ENCODE measurements around the gene GPSM1. TPM values are rescaled to one million over a fixed set of nuclear protein-coding genes. Genes with fewer than 3 reads are reported as not detected.

GPSM1 gene
- total RNA-seq, 3 donors from 2014 or later: 2.4 to 15.0 (median 4.2) TPM

- Histone ChIP-seq H3K36me3 (ENCODE audit: low read depth) (no peaks in the 10 kb centered on the region), H3K4me3 (no peak overlapping the region), H3K9me3 (no peaks in the 10 kb centered on the region), H3K4me1 (ENCODE audit: low read depth) (peaks cover under 1% of the 10 kb centered on the region)
- intact Hi-C loops (cut with DNase I, micrococcal nuclease): no loop called here
- no peak for ATAC-seq
- TF ChIP-seq, protein P1, sequence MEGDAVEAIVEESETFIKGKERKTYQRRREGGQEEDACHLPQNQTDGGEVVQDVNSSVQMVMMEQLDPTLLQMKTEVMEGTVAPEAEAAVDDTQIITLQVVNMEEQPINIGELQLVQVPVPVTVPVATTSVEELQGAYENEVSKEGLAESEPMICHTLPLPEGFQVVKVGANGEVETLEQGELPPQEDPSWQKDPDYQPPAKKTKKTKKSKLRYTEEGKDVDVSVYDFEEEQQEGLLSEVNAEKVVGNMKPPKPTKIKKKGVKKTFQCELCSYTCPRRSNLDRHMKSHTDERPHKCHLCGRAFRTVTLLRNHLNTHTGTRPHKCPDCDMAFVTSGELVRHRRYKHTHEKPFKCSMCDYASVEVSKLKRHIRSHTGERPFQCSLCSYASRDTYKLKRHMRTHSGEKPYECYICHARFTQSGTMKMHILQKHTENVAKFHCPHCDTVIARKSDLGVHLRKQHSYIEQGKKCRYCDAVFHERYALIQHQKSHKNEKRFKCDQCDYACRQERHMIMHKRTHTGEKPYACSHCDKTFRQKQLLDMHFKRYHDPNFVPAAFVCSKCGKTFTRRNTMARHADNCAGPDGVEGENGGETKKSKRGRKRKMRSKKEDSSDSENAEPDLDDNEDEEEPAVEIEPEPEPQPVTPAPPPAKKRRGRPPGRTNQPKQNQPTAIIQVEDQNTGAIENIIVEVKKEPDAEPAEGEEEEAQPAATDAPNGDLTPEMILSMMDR (IDR thresholded peaks at IDR 0.05): no peak
- DNase-seq: no peak
Measured at GRCh38 chr9:136336881-136337280, 9.5 kb downstream of the GPSM1 start.

- Histone ChIP-seq H3K4me1 (ENCODE audit: low read depth) (peaks cover 7% of the 10 kb centered on the region), H3K36me3 (ENCODE audit: low read depth) (no peaks in the 10 kb centered on the region), H3K9me3 (no peaks in the 10 kb centered on the region), H3K4me3 (no peak overlapping the region)
- no peak for ATAC-seq
- intact Hi-C loops (cut with DNase I, micrococcal nuclease): no loop called here
- no peak for DNase-seq
- TF ChIP-seq, protein P1 (IDR thresholded peaks at IDR 0.05): no peak
Measured at GRCh38 chr9:136337416-136338395, 10.4 kb downstream of the GPSM1 start.

- H3K4me3 ChIP-seq: no peak overlapping the region
- ATAC-seq: no peak
- peaks cover 11% of the 10 kb centered on the region for H3K4me1 ChIP-seq (ENCODE audit: low read depth)
- intact Hi-C loops (cut with DNase I, micrococcal nuclease): no loop called here
- TF ChIP-seq, protein P1 (IDR thresholded peaks at IDR 0.05): no peak
- no peaks in the 10 kb centered on the region for H3K9me3 ChIP-seq
- DNase-seq: no peak
- H3K36me3 ChIP-seq (ENCODE audit: low read depth): no peaks in the 10 kb centered on the region
Measured at GRCh38 chr9:136338511-136338910, 11.2 kb downstream of the GPSM1 start.

DNA sequence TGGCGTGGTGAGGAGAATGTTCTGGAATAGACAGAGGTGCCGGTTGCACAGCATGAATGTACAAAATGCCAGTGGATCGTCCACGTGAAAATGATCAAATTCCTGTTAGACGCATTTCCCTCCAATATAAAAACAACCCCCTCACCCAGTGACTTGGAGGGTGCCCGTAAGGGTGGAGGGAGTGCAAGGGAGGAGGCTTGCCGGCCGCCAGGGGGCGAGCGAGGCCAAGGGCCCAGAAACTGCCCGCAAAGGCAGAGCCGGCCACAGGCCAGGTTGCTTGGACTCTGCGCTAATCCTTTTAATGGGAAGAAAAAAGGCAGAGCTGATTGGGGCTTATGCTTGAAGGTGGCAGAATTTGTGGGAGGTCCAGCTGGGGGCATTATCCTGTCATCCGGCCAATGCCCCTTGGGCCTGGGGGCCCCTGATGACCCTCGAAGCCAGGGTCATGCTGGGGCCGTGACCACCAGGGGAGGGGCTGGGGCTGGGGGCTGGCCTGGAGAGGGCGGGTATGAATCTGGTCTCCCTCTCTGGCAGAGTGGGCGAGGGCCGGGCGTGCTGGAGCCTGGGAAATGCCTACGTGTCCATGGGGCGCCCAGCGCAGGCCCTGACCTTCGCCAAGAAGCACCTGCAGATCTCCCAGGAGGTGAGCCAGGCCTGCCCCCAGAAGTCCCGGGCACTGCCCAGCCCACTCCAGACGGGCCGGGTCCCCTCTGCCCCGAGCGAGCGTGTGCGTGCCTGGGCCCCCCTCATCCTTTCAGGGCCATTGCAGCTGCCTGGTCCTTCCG, 12.0 kb downstream of the GPSM1 start:
- intact Hi-C loops (cut with DNase I, micrococcal nuclease): no loop called here
- no peak overlapping the region for H3K4me3 ChIP-seq
- no peaks in the 10 kb centered on the region for H3K9me3 ChIP-seq
- H3K4me1 ChIP-seq (ENCODE audit: low read depth): peaks cover 11% of the 10 kb centered on the region
- ATAC-seq (peak; percentile 79), DNase-seq (peak in 2 of 3 donors; percentile 85 to 86)
- TF ChIP-seq, protein P1 (IDR thresholded peaks at IDR 0.05): peak; percentile 77
- no peaks in the 10 kb centered on the region for H3K36me3 ChIP-seq (ENCODE audit: low read depth)

- no peak for DNase-seq
- no peaks in the 10 kb centered on the region for H3K9me3 ChIP-seq
- H3K4me1 ChIP-seq (ENCODE audit: low read depth): peaks cover 11% of the 10 kb centered on the region
- ATAC-seq: no peak
- no peak overlapping the region for H3K4me3 ChIP-seq
- intact Hi-C loops (cut with DNase I, micrococcal nuclease): no loop called here
- H3K36me3 ChIP-seq (ENCODE audit: low read depth): no peaks in the 10 kb centered on the region
- TF ChIP-seq, protein P1 (IDR thresholded peaks at IDR 0.05): no peak
Measured at GRCh38 chr9:136339958-136340310, 12.6 kb downstream of the GPSM1 start.

Data from mucosa of descending colon (tissue), 3 donors.